MCF 10A (cell line): ENCODE data around the gene STIL. TPM values are rescaled to one million over a fixed set of nuclear protein-coding genes. Genes with fewer than 3 reads are reported as not detected.
A peak's percentile ranks its signal among the peaks of the same experiment; 100 is the strongest.

Experiments used
- BruUV-seq: library from RNA; stranded (reverse); fragments of 400-500 nt; replicated peaks from 2 replicates; lab custom pipeline; 2021; lab: Mats Ljungman, UMichigan
- CTCF ChIA-PET: fragments of 300-600 bp; sonication (Branson Sonifier 250); formaldehyde crosslinking; extraction: SDS; loops from one replicate; lab custom pipeline; 2021; ENCODE audit warnings: antibody characterized with exemption, inconsistent platforms; lab: Yijun Ruan, JAX
- POLR2A ChIA-PET: fragments of 300-600, 350-650 bp; sonication (Branson Sonifier 250); formaldehyde crosslinking; extraction: SDS; loops from one replicate; lab custom pipeline; 2020; ENCODE audit warnings: antibody characterized with exemption, inconsistent platforms; lab: Yijun Ruan, JAX
- DNase-seq: peaks from one replicate; pipeline ENCODE4 v3.0.0-alpha.2; 2018; ENCODE audit not compliant: unreplicated experiment
- H3K27ac Mint-ChIP-seq: one replicate; pipeline ENCODE4 v1.8.0; 2022; ENCODE audit warnings: mild to moderate bottlenecking, low read depth, mixed read lengths; ENCODE audit not compliant: unreplicated experiment
- H3K27me3 Mint-ChIP-seq: one replicate; pipeline ENCODE4 v1.8.0; 2022; ENCODE audit warnings: mixed read lengths; ENCODE audit not compliant: insufficient read depth, unreplicated experiment
- H3K36me3 Mint-ChIP-seq: one replicate; pipeline ENCODE4 v1.8.0; 2022; ENCODE audit warnings: mild to moderate bottlenecking, moderate library complexity, mixed read lengths; ENCODE audit not compliant: insufficient read depth, unreplicated experiment
- H3K4me1 Mint-ChIP-seq: one replicate; pipeline ENCODE4 v1.8.0; 2022; ENCODE audit warnings: mixed read lengths; ENCODE audit not compliant: insufficient read depth, unreplicated experiment
- H3K4me3 Mint-ChIP-seq: one replicate; pipeline ENCODE4 v1.8.0; 2022; ENCODE audit warnings: mild to moderate bottlenecking, moderate library complexity, mixed read lengths; ENCODE audit not compliant: unreplicated experiment
- H3K9me3 Mint-ChIP-seq: one replicate; pipeline ENCODE4 v1.8.0; 2022; ENCODE audit warnings: mixed read lengths; ENCODE audit not compliant: unreplicated experiment
- intact Hi-C: fragments of 100-400 bp; cut with micrococcal nuclease; formaldehyde crosslinking; loops from 2 replicates; pipeline ENCODE4 v1.14.1; 2022
- total RNA-seq: library from RNA; stranded (reverse); gene quantifications from 2 replicates; pipeline ENCODE4 v1.2.3, GENCODE V29; 2022
- TF ChIP-seq, protein P1 (sequence below): fragments of 200-600 bp; IDR thresholded peaks from one replicate; pipeline ENCODE4 v1.8.0; 2022; ENCODE audit warnings: antibody characterized with exemption, mild to moderate bottlenecking; ENCODE audit not compliant: unreplicated experiment

STIL gene
- total RNA-seq, 1 experiment from 2014 or later: 12.6 TPM

DNA sequence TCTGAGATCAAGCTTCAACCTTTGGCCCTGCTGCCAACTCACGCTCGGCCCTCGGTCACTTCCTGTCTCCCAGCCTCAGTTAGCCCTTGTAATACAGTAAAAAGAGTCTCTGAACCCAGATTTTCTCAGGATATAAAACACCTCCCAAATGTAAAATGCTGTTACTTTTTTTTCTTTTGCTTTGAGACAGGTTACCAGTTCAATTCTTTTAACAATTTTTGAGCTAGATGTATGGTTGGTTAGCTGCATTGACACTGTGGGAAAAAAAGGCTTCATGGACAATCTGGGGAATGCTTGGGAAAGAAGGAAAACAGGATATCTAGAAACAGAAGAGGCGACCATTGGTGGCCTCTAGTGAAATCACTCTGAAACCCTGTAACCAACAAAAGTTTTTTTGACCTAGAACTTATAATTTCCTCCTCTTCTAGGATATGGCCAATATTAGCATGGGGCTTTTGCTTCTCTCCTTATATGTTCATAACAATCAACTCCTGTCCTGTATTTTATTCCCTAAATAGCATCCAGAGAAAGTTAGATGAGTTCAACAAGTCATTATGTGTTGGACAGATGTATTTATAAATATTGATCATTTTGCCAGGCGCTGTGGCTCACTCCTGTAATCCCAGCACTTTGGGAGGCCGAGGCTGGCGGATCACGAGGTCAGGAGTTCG lies 21.0 kb upstream of the STIL start:
- ChIA-PET CTCF (interaction anchor here (0.5 to 6.6 kb wide), 8 partner anchors 17 to 596 kb away, joined by 3 to 36 read pairs (median 4); partner anchors contain the start of gene PDZK1IP1), POLR2A (interaction anchor here (0.5 to 3.6 kb wide), 16 partner anchors 10 to 718 kb away, joined by 3 to 57 read pairs (median 4); partner anchors contain the start of genes MOB3C, PDZK1IP1 and STIL)
- peak; percentile 3 for DNase-seq
- Mint-ChIP-seq H3K27ac (no peak overlapping the region), H3K4me1 (peaks cover 6% of the 10 kb centered on the region), H3K36me3 (peaks cover 24% of the 10 kb centered on the region), H3K4me3 (no peak overlapping the region), H3K27me3 (no peaks in the 10 kb centered on the region), H3K9me3 (no peaks in the 10 kb centered on the region)
- intact Hi-C loops: loop anchor here (5.0 kb wide), 1 partner anchor 143 kb away; the partner anchor contains the start of gene PDZK1IP1
- TF ChIP-seq, protein P1, sequence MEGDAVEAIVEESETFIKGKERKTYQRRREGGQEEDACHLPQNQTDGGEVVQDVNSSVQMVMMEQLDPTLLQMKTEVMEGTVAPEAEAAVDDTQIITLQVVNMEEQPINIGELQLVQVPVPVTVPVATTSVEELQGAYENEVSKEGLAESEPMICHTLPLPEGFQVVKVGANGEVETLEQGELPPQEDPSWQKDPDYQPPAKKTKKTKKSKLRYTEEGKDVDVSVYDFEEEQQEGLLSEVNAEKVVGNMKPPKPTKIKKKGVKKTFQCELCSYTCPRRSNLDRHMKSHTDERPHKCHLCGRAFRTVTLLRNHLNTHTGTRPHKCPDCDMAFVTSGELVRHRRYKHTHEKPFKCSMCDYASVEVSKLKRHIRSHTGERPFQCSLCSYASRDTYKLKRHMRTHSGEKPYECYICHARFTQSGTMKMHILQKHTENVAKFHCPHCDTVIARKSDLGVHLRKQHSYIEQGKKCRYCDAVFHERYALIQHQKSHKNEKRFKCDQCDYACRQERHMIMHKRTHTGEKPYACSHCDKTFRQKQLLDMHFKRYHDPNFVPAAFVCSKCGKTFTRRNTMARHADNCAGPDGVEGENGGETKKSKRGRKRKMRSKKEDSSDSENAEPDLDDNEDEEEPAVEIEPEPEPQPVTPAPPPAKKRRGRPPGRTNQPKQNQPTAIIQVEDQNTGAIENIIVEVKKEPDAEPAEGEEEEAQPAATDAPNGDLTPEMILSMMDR: no peak
- BruUV-seq: TSS peak; percentile 66

DNA sequence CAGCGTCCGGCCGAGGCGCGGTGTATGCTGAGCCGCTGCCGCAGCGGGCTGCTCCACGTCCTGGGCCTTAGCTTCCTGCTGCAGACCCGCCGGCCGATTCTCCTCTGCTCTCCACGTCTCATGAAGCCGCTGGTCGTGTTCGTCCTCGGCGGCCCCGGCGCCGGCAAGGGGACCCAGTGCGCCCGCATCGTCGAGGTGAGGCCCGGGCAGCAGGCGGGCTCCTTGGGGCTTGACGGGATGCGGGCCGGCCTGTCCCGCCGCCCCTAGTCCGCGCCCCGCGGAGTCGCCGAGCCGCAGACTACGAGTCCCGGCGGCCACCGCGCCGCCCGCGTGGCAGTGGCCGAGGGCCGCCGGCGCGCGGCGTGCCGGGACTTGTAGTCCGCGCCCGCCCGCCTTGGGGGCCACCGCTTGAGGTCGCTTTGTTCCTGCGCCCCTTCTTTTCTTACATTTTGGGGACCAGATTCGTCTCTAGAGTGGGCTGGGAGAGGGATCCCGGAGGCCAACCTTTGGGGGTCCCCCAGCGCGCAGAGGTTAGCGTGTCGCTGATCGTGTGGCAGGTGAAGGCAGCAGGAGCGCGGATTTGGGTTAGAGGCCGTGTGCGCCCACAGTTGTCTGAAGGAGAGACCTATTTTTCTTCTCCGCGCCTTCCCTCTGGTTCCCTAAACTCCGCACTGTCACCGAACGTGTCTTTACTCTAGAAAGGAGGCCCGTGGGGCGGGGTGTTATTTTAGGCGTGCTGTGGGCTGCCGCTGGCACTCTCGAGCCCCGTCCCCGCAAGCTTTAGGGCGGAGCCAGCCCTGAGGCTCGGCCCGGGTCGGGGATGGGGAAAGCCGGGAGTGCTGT lies 20.2 kb upstream of the STIL start:
- TF ChIP-seq, protein P1: peak; percentile 19
- POLR2A ChIA-PET: interaction anchor here (0.6 to 3.6 kb wide), 26 partner anchors 9 to 717 kb away, joined by 3 to 57 read pairs (median 4); partner anchors contain the start of genes EFCAB14, MOB3C, PDZK1IP1 and STIL
- H3K9me3 Mint-ChIP-seq: no peaks in the 10 kb centered on the region
- no peak overlapping the region for H3K27ac Mint-ChIP-seq
- peak; percentile 73 for DNase-seq
- CTCF ChIA-PET: interaction anchor here (0.5 to 6.6 kb wide), 14 partner anchors 10 to 597 kb away, joined by 3 to 36 read pairs (median 4); partner anchors contain the start of genes PDZK1IP1 and STIL
- H3K4me1 Mint-ChIP-seq: peaks cover 6% of the 10 kb centered on the region
- no TSS peak for BruUV-seq
- no peak overlapping the region for H3K4me3 Mint-ChIP-seq
- intact Hi-C loops: loop anchor here (1.0 to 5.0 kb wide), 3 partner anchors 20 to 142 kb away; partner anchors contain the start of genes PDZK1IP1 and STIL
- peaks cover 20% of the 10 kb centered on the region for H3K36me3 Mint-ChIP-seq
- H3K27me3 Mint-ChIP-seq: no peaks in the 10 kb centered on the region

DNA sequence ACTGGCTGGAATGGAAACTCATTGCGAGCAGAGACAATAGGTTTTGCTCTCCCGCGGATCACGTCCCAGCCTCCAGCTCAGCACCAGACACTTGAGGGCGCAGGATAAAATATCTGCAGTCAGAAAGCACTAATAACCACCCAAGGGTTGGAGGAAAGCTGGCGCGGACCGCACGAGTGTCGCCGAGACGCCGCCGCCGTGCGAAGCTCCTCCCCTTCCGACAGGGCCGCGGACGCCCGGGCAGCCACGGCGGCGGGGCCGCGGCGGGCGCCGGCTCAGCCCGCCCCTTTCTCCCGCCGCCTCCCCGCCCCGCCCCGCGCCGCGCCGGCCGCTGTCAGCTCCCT lies 19.6 kb upstream of the STIL start, which contains the start of gene CMPK1:
Gene CMPK1 (plus strand): TSS at position 213 of the 344 bp plus-strand sequence. CDS start 156 bp downstream, outside the sequence.
- TF ChIP-seq, protein P1: no peak
- ChIA-PET CTCF (interaction anchor here (0.6 to 6.6 kb wide), 9 partner anchors 10 to 155 kb away, joined by 3 to 36 read pairs (median 4); partner anchors contain the start of genes PDZK1IP1 and STIL), POLR2A (interaction anchor here (0.6 to 3.6 kb wide), 21 partner anchors 9 to 685 kb away, joined by 3 to 57 read pairs (median 4); partner anchors contain the start of genes EFCAB14, PDZK1IP1 and STIL)
- H3K4me1 Mint-ChIP-seq: peaks cover 6% of the 10 kb centered on the region
- DNase-seq: peak; percentile 78
- intact Hi-C loops: loop anchor here (1.0 to 5.0 kb wide), 3 partner anchors 19 to 141 kb away; partner anchors contain the start of genes PDZK1IP1 and STIL
- no peaks in the 10 kb centered on the region for H3K9me3 Mint-ChIP-seq
- no peaks in the 10 kb centered on the region for H3K27me3 Mint-ChIP-seq
- H3K36me3 Mint-ChIP-seq: peaks cover 18% of the 10 kb centered on the region
- no TSS peak for BruUV-seq
- H3K4me3 Mint-ChIP-seq: no peak within 1 kb of the TSS
- no peak within 1 kb of the TSS for H3K27ac Mint-ChIP-seq
